ENCODE measurements around the gene UGT1A10.

UGT1A10 gene

GRCh38 chr2:233689501-233689900 is 53.3 kb downstream of the UGT1A10 start:
- CTCF ChIA-PET: no interaction called here
- H3K27me3 ChIP-seq (replicated peaks in 2 of 5; ENCODE audit: control insufficient read depth in 4 of 5, insufficient read depth in 5 of 5, low read length in 4 of 5): no peaks in the 10 kb centered on the region

GRCh38 chr2:233690444-233690843 is 54.2 kb downstream of the UGT1A10 start:
- Histone ChIP-seq H3K36me3 (ENCODE audit: control insufficient read depth in 4 of 4, insufficient read depth in 4 of 4, low read length in 3 of 4) (no peaks in the 10 kb centered on the region), H3K27ac (ENCODE audit: insufficient read depth in 1 of 2, low read depth in 1 of 2, low read length in 2 of 2, poor library complexity in 1 of 2, severe bottlenecking in 2 of 2) (no peak overlapping the region), H3K27me3 (replicated peaks in 2 of 5; ENCODE audit: control insufficient read depth in 4 of 5, insufficient read depth in 5 of 5, low read length in 4 of 5) (no peaks in the 10 kb centered on the region), H3K4me1 (ENCODE audit: control extremely low read depth in 1 of 4, control insufficient read depth in 4 of 4, insufficient read depth in 4 of 4, low read length in 3 of 4) (peaks cover 2 to 22% (median 12%) of the 10 kb centered on the region in 4 experiments), H3K4me3 (ENCODE audit: control insufficient read depth in 1 of 7, extremely low read depth in 1 of 7, insufficient read depth in 4 of 7, low read depth in 2 of 7, low read length in 6 of 7) (no peak overlapping the region), H3K9me3 (ENCODE audit: control extremely low read depth in 1 of 5, control insufficient read depth in 4 of 5, insufficient read depth in 2 of 5, low read depth in 1 of 5, low read length in 4 of 5) (no peaks in the 10 kb centered on the region)
- 100% methylated on average over 1 of the region's 4 CpGs for WGBS (ENCODE audit: insufficient coverage)
- CTCF ChIA-PET: interaction anchor here (1.5 kb wide), 1 partner anchor 9 kb away, joined by 6 read pairs; no protein-coding TSS in a partner anchor
- DNase-seq: no peak
- POLR2A ChIA-PET: no interaction called here

More at GRCh38 chr2:233689501-233689900, 53.3 kb downstream of the UGT1A10 start:
- POLR2A ChIA-PET: no interaction called here
- Histone ChIP-seq H3K4me1 (ENCODE audit: control extremely low read depth in 1 of 4, control insufficient read depth in 4 of 4, insufficient read depth in 4 of 4, low read length in 3 of 4) (peaks cover 2 to 22% (median 12%) of the 10 kb centered on the region in 4 experiments), H3K4me3 (ENCODE audit: control insufficient read depth in 1 of 7, extremely low read depth in 1 of 7, insufficient read depth in 4 of 7, low read depth in 2 of 7, low read length in 6 of 7) (no peak overlapping the region), H3K9me3 (ENCODE audit: control extremely low read depth in 1 of 5, control insufficient read depth in 4 of 5, insufficient read depth in 2 of 5, low read depth in 1 of 5, low read length in 4 of 5) (no peaks in the 10 kb centered on the region), H3K27ac (ENCODE audit: insufficient read depth in 1 of 2, low read depth in 1 of 2, low read length in 2 of 2, poor library complexity in 1 of 2, severe bottlenecking in 2 of 2) (no peak overlapping the region), H3K36me3 (ENCODE audit: control insufficient read depth in 4 of 4, insufficient read depth in 4 of 4, low read length in 3 of 4) (no peaks in the 10 kb centered on the region)
- 5% methylated on average over 2 of the region's 3 CpGs for WGBS (ENCODE audit: insufficient coverage)
- DNase-seq: peak in 2 of 3 donors; percentile 46 to 65

DNA sequence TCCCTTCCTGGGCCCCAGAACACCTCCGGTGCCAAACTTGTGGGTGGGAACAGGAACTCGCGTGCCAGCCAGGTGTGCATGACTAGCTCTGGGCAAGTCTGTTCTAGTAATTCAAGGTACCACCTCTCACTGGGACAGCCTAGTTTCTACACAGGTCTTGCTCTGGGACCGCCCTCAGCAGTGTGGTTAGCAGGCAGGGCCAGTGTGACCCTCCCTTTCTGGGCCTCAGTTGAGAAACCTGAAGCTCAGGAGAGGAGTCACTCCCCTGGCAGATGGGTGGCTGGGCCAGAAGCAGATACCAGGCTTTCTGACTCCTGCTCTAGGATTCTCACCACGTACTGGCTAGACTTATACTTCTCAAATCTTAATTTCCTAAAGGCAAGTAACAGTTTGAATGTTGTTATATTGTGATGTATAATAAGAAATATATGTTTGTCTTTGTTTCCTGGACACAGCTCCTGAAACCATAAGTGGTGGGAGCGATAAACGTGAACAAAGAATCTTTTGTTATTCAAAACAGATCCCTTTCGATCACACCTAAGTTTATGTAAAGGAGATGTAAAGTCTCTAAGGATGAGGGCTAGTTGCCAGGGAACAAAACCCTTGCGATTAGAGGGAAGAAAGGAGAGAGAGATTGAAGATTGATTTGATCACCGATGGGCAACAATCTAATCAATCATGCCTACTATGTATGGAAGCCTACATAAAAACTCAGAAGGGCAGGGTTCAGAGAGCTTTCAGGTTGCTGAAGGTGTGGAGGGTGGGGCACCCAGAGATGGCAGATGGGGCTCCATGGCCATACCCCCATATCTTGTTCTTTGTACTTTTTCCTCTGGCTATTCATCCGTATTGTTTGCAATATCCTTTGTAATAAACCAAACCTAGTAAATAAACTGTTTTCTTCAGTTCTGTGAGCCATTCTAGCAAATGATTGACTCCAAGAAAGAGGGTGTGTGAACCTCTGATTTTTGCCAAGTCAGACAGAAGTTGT is 55.5 kb downstream of the UGT1A10 start:
- Histone ChIP-seq H3K9me3 (ENCODE audit: control extremely low read depth in 1 of 5, control insufficient read depth in 4 of 5, insufficient read depth in 2 of 5, low read depth in 1 of 5, low read length in 4 of 5) (no peaks in the 10 kb centered on the region), H3K36me3 (ENCODE audit: control insufficient read depth in 4 of 4, insufficient read depth in 4 of 4, low read length in 3 of 4) (no peaks in the 10 kb centered on the region), H3K4me1 (ENCODE audit: control extremely low read depth in 1 of 4, control insufficient read depth in 4 of 4, insufficient read depth in 4 of 4, low read length in 3 of 4) (peaks cover 2 to 22% (median 12%) of the 10 kb centered on the region in 4 experiments), H3K4me3 (ENCODE audit: control insufficient read depth in 1 of 7, extremely low read depth in 1 of 7, insufficient read depth in 4 of 7, low read depth in 2 of 7, low read length in 6 of 7) (no peak overlapping the region), H3K27me3 (replicated peaks in 2 of 5; ENCODE audit: control insufficient read depth in 4 of 5, insufficient read depth in 5 of 5, low read length in 4 of 5) (no peaks in the 10 kb centered on the region), H3K27ac (ENCODE audit: insufficient read depth in 1 of 2, low read depth in 1 of 2, low read length in 2 of 2, poor library complexity in 1 of 2, severe bottlenecking in 2 of 2) (no peak overlapping the region)
- WGBS (ENCODE audit: insufficient coverage): 82% methylated on average over 6 of the region's 11 CpGs
- ChIA-PET POLR2A (no interaction called here), CTCF (interaction anchor here (1.2 to 1.5 kb wide), 2 partner anchors 8 to 37 kb away, joined by 3 to 6 read pairs; partner anchors contain the start of gene UGT1A3)
- no peak for DNase-seq

GRCh38 chr2:233692648-233693047 is 56.4 kb downstream of the UGT1A10 start, which contains the start of gene UGT1A6:
Gene UGT1A6, plus strand, starts transcription at chr2:233692890. Its CDS starts 115 bp downstream, at chr2:233693005.
- no peaks in the 10 kb centered on the region for H3K36me3 ChIP-seq (ENCODE audit: control insufficient read depth in 4 of 4, insufficient read depth in 4 of 4, low read length in 3 of 4)
- CTCF ChIA-PET: interaction anchor here (1.2 kb wide), 1 partner anchor 36 kb away, joined by 3 read pairs; the partner anchor contains the start of gene UGT1A3

DNA sequence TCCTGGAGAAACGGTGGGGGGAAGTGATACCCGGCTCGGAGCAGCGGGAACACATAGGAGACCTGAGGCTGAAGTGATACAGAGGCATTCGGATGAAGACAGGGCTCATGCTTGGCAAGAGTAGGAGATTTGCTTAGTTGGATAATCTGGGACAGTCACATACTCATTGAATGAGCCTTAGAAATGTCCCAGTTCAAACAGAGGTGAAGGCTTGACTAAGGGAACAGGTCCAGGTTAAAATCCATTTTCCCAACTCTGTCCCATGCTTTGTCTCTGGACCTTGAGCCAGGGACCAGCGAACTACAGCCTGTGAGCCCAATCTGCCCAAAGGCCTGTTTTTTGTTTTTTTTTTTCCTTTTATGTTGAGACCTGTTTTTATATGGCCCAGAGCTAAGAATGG is 57.7 kb downstream of the UGT1A10 start:
- WGBS (ENCODE audit: insufficient coverage): 96% methylated on average over 4 of the region's 6 CpGs
- DNase-seq: no peak
- Histone ChIP-seq H3K9me3 (ENCODE audit: control extremely low read depth in 1 of 5, control insufficient read depth in 4 of 5, insufficient read depth in 2 of 5, low read depth in 1 of 5, low read length in 4 of 5) (no peaks in the 10 kb centered on the region), H3K4me3 (ENCODE audit: control insufficient read depth in 1 of 7, extremely low read depth in 1 of 7, insufficient read depth in 4 of 7, low read depth in 2 of 7, low read length in 6 of 7) (no peak overlapping the region), H3K27me3 (replicated peaks in 2 of 5; ENCODE audit: control insufficient read depth in 4 of 5, insufficient read depth in 5 of 5, low read length in 4 of 5) (no peaks in the 10 kb centered on the region), H3K36me3 (ENCODE audit: control insufficient read depth in 4 of 4, insufficient read depth in 4 of 4, low read length in 3 of 4) (no peaks in the 10 kb centered on the region), H3K4me1 (ENCODE audit: control extremely low read depth in 1 of 4, control insufficient read depth in 4 of 4, insufficient read depth in 4 of 4, low read length in 3 of 4) (peaks cover 0 to 10% (median 6%) of the 10 kb centered on the region in 4 experiments), H3K27ac (ENCODE audit: insufficient read depth in 1 of 2, low read depth in 1 of 2, low read length in 2 of 2, poor library complexity in 1 of 2, severe bottlenecking in 2 of 2) (no peak overlapping the region)
- ChIA-PET CTCF (no interaction called here), POLR2A (no interaction called here)

More at GRCh38 chr2:233692648-233693047, 56.4 kb downstream of the UGT1A10 start, which contains the start of gene UGT1A6:
- H3K9me3 ChIP-seq (ENCODE audit: control extremely low read depth in 1 of 5, control insufficient read depth in 4 of 5, insufficient read depth in 2 of 5, low read depth in 1 of 5, low read length in 4 of 5): no peaks in the 10 kb centered on the region
- H3K4me1 ChIP-seq (ENCODE audit: control extremely low read depth in 1 of 4, control insufficient read depth in 4 of 4, insufficient read depth in 4 of 4, low read length in 3 of 4): peaks cover 2 to 20% (median 12%) of the 10 kb centered on the region in 4 experiments
- POLR2A ChIA-PET: no interaction called here
- no peak within 1 kb of the TSS for H3K27ac ChIP-seq (ENCODE audit: insufficient read depth in 1 of 2, low read depth in 1 of 2, low read length in 2 of 2, poor library complexity in 1 of 2, severe bottlenecking in 2 of 2)
- no peak within 1 kb of the TSS for H3K4me3 ChIP-seq (ENCODE audit: control insufficient read depth in 1 of 7, extremely low read depth in 1 of 7, insufficient read depth in 4 of 7, low read depth in 2 of 7, low read length in 6 of 7)
- WGBS (ENCODE audit: insufficient coverage): 100% methylated on average over 2 of the region's 4 CpGs
- no peaks in the 10 kb centered on the region for H3K27me3 ChIP-seq (replicated peaks in 2 of 5; ENCODE audit: control insufficient read depth in 4 of 5, insufficient read depth in 5 of 5, low read length in 4 of 5)
- DNase-seq: no peak

- Histone ChIP-seq H3K27ac (ENCODE audit: insufficient read depth in 1 of 2, low read depth in 1 of 2, low read length in 2 of 2, poor library complexity in 1 of 2, severe bottlenecking in 2 of 2) (no peak overlapping the region), H3K27me3 (replicated peaks in 2 of 5; ENCODE audit: control insufficient read depth in 4 of 5, insufficient read depth in 5 of 5, low read length in 4 of 5) (no peaks in the 10 kb centered on the region), H3K36me3 (ENCODE audit: control insufficient read depth in 4 of 4, insufficient read depth in 4 of 4, low read length in 3 of 4) (no peaks in the 10 kb centered on the region), H3K9me3 (ENCODE audit: control extremely low read depth in 1 of 5, control insufficient read depth in 4 of 5, insufficient read depth in 2 of 5, low read depth in 1 of 5, low read length in 4 of 5) (no peaks in the 10 kb centered on the region), H3K4me3 (ENCODE audit: control insufficient read depth in 1 of 7, extremely low read depth in 1 of 7, insufficient read depth in 4 of 7, low read depth in 2 of 7, low read length in 6 of 7) (no peak overlapping the region), H3K4me1 (ENCODE audit: control extremely low read depth in 1 of 4, control insufficient read depth in 4 of 4, insufficient read depth in 4 of 4, low read length in 3 of 4) (peaks cover 0 to 17% (median 7%) of the 10 kb centered on the region in 4 experiments)
- CTCF ChIA-PET: interaction anchor here (0.5 to 2.0 kb wide), 2 partner anchors 8 to 169 kb away, joined by 3 to 6 read pairs; partner anchors contain the start of gene MSL3B
- 95% methylated on average over 4 of the region's 4 CpGs for WGBS (ENCODE audit: insufficient coverage)
- DNase-seq: no peak
- POLR2A ChIA-PET: no interaction called here
Observed at GRCh38 chr2:233698740-233699139, 62.5 kb downstream of the UGT1A10 start.

Data from common myeloid progenitor, CD34-positive (primary cell).